H54 (cell line): ENCODE measurements around the gene VWA8.
"Not testable (repeated sequence)": the region's sequence is repeated elsewhere in the genome, so short reads cannot be mapped to it uniquely, and the experiment has no call there.

Experiments
- DNase-seq: peaks from one replicate; pipeline ENCODE4 v3.0.0; 2011; ENCODE audit warnings: low spot score, mixed read lengths; ENCODE audit not compliant: insufficient read length
- FAIRE-seq: peaks from 3 replicates; lab custom pipeline; 2011; peaks lifted over from hg19 to GRCh38; lab: Jason Lieb, UNC
- POLR2A ChIP-seq: IDR thresholded peaks from 2 replicates; pipeline ENCODE4 v1.6.1; 2011; ENCODE audit warnings: low read depth, mild to moderate bottlenecking, low read length

The VWA8 gene

GRCh38 chr13:41928323-41928722 is 32.6 kb downstream of the VWA8 start:
- FAIRE-seq (no peak), DNase-seq (no peak)
- TF ChIP-seq POLR2A: no peak

- DNase-seq: no peak
- no peak for FAIRE-seq
- TF ChIP-seq POLR2A: no peak
Observed at GRCh38 chr13:41925014-41925413, 35.9 kb downstream of the VWA8 start.

GRCh38 chr13:41922894-41923293 is 38.0 kb downstream of the VWA8 start:
- FAIRE-seq, DNase-seq: not testable (repeated sequence)

GRCh38 chr13:41919741-41920487 is 41.0 kb downstream of the VWA8 start:
- FAIRE-seq (no peak), DNase-seq (no peak)
- no peak for TF ChIP-seq POLR2A

GRCh38 chr13:41919031-41919740 is 41.7 kb downstream of the VWA8 start:
- DNase-seq: no peak
- no peak for FAIRE-seq
- no peak for TF ChIP-seq POLR2A

- no peak for TF ChIP-seq POLR2A
- no peak for FAIRE-seq
- DNase-seq: no peak
Observed at GRCh38 chr13:41917641-41918040, 43.3 kb downstream of the VWA8 start.

- TF ChIP-seq POLR2A: no peak
- FAIRE-seq: peak; percentile 69
- DNase-seq: no peak
Observed at GRCh38 chr13:41916173-41916954, 44.5 kb downstream of the VWA8 start.

GRCh38 chr13:41915081-41915480 is 45.8 kb downstream of the VWA8 start:
- FAIRE-seq (no peak), DNase-seq (no peak)
- TF ChIP-seq POLR2A: no peak

- TF ChIP-seq POLR2A: no peak
- FAIRE-seq: no peak
- DNase-seq: no peak
Observed at GRCh38 chr13:41914552-41914951, 46.4 kb downstream of the VWA8 start.

GRCh38 chr13:41909506-41909905 is 51.4 kb downstream of the VWA8 start:
- no peak for DNase-seq
- TF ChIP-seq POLR2A: no peak
- no peak for FAIRE-seq

GRCh38 chr13:41905600-41906254 is 55.2 kb downstream of the VWA8 start:
- no peak for TF ChIP-seq POLR2A
- DNase-seq: no peak
- peak; percentile 77 for FAIRE-seq

- no peak for TF ChIP-seq POLR2A
- FAIRE-seq: no peak
- DNase-seq: no peak
Observed at GRCh38 chr13:41900918-41901317, 60.0 kb downstream of the VWA8 start.

- FAIRE-seq: not testable (repeated sequence)
Observed at GRCh38 chr13:41898411-41898810, 62.5 kb downstream of the VWA8 start.

GRCh38 chr13:41897126-41897525 is 63.8 kb downstream of the VWA8 start:
- no peak for FAIRE-seq
- no peak for DNase-seq

More at GRCh38 chr13:41898411-41898810, 62.5 kb downstream of the VWA8 start:
- DNase-seq: not testable (repeated sequence)

More at GRCh38 chr13:41897126-41897525, 63.8 kb downstream of the VWA8 start:
- no peak for TF ChIP-seq POLR2A
